GM21447 (cell line): ENCODE data around the gene CRELD1.

Experiments used
- ATAC-seq: cut with Tn5 transposase; IDR thresholded peaks from one replicate; pipeline ENCODE4 v1.9.1; 2021; ENCODE audit not compliant: unreplicated experiment

CRELD1 gene

DNA sequence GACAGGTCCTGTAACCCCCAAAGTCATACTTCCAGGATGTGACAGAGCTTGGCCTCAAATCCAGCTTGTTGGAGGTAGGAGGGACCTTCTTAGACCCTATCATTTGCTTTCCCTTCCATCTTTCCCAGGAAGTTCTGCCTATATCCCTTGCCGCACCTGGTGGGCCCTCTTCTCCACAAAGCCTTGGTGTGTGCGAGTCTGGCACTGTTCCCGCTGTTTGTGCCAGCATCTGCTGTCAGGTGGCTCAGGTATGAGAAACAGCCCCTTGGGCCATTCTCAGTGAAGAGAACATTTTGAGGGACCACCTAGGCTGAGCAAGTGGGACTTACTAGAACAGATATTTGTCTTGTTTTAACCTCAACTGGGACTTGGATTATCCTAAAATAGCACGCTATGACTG lies 29.7 kb upstream of the CRELD1 start:
- ATAC-seq = no peak

DNA sequence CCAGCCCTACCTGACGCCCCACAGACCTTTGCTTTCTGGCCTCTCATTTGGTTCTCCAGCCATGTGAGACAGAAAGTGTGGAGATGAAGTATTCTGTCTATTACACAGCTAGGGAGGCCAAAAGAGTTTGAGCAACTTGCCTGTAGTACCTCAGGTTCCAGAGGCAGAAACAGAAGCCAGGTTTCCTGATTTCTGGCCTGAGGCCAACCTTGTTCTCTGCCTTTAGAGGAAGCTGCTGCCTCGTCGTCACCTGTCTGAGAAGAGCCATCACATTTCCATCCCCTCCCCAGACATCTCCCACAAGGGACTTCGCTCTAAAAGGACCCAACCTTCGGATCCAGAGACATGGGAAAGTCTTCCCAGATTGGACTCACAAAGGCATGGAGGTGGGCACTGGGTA lies 27.2 kb upstream of the CRELD1 start:
- no peak for ATAC-seq

DNA sequence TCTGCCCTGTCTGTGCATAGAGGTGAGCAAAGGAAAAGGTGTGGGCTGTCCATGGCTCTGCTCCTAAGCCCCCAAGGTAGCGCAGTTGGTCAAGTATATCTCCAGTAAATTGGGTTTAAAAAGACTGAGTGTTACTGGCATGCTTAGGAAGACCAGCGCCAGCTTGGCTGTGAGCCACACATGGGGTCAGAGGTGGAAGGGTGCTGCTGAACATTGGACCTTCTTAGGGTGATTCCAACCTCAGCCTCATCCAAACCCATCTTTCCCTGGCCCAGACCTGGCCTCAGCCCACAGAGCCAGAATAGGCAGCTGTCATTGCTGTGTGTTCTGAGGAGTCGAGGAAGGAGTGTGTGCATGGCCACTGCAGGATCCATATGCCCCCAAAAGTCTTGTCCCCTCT lies 25.3 kb upstream of the CRELD1 start:
- no peak for ATAC-seq

DNA sequence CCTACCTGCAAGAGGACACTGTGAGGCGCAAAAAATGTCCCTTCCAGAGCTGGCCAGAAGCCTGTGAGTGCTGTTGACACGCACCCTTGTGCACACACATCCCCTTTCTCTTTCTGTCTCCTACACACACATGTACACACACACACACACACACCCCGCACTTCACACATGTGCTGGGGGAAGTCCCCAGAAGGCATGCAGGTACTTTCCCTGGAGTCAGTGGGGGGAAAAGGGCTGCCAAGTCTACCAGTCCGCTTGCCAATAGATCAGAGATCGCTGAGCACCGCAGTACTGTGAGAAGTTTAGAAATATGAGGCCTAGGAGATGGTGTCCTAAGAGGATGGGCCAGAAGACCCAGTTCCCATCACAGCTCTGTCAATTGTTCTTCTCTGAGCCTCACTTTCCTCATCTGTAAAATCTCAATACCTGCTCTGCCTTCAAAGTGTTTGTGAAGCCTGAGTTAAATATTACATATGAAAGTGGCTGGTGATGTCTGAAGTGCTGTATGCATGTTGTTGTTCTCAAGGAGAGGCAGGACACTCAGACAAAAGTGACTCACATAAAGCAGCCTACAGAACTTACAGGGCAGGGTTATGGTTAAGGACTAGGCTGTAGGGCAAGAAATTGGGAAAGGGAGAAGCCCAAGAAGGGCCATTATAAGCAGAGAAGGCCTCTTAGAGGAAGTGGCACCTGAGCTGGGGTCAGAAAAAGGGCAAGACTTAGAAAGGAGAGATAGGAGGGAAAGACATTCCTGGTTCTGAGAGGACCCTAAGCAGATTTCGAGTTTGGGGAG lies 24.2 kb upstream of the CRELD1 start:
- no peak for ATAC-seq

DNA sequence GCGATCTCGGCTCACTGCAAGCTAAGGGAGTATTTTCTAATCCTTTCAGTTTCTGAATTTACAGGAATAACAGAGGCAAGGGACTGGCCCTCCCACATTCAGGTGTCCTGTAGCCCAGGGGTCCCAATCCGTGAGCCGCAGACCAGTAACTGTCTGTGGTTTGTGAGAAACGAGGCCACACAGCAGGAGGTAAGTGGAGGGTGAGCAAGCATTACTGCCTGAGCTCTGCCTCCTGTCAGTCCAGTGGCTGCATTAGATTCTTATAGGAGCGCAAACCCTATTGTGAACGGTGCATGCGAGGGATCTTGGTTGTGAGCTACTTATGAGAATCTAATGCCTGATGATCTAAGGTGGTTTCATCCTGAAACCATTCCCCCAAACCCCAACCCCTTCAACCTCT lies 21.8 kb upstream of the CRELD1 start:
- no peak for ATAC-seq

DNA sequence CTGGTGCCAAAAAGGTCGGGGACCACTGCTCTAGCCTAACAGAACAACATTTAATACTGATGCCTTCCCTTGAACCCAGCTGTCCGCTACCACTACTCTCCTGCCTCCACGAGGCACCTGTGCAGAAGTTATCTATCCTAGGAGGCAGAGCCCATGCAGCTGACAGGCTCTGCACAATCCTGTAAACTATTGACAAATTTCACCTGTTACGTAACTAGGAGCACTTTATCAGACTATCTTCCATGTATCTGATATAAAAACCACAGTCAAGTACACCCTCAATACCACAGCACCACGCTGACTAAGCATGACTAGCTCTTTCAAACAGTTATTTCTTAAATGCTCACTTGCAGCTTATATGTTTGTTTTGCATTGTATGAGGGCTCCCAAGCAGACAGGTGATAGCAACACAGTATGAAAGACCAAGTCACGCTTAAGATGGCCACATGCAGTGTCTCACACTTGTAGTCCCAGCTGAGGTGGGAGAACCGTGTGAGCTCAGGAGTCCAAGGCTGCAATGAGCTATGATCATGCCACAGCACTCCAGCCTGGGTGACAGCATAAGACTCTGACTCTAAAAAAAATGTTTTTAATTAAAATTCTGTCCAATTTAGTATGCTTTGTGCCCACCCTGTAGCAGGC lies 21.2 kb upstream of the CRELD1 start:
- ATAC-seq = no peak

DNA sequence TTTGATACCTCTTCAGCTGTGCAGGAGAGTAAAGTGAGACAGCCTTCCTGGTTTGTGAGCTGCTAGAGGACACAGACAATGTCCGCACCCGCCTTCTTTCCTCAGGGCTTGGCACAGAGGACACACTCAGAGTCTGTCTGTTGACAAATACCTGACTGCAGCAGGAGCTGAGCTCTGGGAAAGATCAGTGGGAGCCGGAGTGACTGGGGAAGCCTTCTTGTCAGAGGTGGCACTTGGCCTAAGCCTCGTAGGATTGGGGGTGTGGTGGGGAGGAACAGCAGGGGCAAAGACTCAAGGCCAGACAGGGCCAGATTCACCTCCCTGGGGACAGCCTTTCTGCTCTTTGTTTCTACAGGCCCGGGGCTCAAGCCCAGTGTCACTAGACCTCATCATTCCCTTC lies 20.0 kb upstream of the CRELD1 start:
- no peak for ATAC-seq

DNA sequence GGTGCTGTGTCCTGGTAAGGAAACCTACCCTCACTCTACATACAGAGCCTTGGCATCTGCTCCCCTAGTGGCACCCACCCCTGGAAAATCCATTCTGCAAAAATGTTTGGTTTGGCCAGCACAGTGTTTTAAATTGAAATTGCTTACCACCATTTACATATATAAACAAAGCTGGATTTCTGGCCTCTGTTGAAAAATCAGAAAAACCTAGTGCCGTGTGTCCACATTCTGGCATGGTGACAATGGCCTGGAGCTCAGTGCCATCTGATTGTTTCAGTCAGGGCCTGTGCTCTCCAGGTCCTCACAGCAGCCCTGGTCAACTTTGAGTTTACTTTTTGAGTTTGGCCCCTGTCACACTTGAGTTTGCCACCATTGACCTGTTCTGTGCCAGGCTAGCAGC lies 19.6 kb upstream of the CRELD1 start:
- ATAC-seq = no peak

DNA sequence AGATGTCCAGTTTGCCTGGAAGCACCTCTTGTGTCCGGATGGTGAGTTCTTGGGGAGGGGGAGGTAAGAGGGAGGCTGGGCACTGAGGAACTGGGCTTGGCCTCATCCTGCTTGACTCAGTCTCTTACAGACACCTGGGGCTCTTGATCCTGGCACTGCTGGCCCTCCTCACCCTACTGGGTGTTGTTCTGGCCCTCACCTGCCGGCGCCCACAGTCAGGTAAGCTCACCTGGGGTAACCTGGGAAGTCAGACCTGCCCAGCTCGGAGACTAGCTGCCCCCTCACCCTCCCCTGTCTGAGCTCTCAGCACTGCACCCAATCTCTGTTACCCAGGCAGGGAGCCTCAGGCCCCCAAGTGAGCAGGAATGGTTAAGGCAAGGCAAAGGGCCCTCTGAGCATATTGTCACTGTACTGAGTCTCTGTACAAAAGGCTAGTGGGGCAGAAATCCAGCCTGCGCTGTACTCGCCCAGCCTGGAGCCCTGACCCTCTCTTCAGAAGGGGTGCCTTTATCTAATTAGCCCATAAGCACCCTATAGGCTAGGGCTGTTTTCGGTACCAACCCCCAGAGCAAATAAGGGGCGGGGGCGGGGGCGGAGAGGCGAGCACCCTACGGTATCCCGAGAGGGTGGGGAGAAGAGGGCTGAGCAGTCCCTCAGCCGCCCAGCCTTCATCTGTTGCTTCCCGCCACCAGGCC lies 18.9 kb upstream of the CRELD1 start:
- ATAC-seq = no peak

DNA sequence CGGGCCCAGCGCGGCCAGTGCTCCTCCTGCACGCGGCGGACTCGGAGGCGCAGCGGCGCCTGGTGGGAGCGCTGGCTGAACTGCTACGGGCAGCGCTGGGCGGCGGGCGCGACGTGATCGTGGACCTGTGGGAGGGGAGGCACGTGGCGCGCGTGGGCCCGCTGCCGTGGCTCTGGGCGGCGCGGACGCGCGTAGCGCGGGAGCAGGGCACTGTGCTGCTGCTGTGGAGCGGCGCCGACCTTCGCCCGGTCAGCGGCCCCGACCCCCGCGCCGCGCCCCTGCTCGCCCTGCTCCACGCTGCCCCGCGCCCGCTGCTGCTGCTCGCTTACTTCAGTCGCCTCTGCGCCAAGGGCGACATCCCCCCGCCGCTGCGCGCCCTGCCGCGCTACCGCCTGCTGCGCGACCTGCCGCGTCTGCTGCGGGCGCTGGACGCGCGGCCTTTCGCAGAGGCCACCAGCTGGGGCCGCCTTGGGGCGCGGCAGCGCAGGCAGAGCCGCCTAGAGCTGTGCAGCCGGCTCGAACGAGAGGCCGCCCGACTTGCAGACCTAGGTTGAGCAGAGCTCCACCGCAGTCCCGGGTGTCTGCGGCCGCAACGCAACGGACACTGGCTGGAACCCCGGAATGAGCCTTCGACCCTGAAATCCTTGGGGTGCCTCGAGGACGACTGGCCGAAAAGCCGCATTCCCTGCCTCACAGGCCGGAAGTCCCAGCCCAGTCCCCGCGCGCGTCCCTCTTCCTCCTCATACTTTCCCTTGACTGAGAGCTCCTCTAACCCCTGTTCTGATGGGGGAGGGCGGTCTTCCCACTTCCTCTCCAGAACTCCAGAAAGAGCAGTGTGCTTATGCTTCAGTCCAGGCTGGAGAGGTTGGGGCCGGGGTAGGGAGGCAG lies 18.1 kb upstream of the CRELD1 start:
- ATAC-seq = no peak

DNA sequence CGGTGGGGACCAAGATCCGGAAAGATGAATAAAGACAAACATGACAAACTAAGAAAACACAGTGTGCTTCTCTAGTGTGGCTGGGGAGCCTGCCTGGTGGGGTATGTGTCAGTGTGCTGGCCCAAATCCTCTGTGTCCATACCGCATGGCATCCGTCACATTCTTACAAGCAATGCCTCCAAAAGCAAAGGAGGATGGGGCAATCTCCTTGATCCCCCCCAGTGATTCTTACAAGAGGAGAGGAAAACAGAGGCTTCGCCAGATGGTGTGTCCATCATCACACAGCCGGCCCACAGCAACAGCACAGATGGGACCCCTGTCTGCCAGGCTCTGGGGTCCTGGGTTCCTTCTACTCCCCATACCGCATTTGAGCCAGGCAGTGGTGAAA lies 17.3 kb upstream of the CRELD1 start:
- ATAC-seq = no peak

DNA sequence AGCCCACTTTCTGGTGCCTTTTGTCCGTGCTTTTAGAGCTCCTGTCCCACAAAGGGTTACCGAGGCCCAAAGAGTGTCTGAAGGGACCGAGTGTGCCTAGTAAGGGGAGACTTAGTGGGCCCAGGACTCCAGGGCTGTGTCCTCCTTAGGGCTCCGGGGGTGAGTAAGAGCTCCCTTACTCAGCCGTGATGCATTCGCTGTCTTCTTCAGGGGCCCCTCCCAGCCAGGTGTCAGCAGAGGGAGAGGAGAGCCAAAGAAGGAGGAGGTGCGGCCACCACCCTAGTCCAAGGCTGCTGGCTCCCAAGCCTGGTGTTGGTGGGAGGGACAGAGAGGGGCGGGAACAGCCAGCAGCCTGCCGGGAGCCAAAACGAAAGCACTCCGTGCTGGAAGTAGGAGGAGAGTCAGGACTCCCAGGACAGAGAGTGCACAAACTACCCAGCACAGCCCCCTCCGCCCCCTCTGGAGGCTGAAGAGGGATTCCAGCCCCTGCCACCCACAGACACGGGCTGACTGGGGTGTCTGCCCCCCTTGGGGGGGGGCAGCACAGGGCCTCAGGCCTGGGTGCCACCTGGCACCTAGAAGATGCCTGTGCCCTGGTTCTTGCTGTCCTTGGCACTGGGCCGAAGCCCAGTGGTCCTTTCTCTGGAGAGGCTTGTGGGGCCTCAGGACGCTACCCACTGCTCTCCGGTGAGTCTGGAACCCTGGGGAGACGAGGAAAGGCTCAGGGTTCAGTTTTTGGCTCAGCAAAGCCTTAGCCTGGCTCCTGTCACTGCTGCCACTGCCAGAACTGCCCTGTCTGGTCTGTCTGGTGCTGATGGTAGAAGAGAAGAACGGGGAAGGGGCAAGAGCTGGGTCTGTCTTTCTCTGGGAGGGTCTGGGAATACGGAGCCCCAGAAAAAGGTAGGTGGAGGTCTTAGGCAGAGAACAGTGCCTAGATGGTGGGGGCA lies 16.6 kb upstream of the CRELD1 start, which contains the start of gene IL17RC:
Gene IL17RC, plus strand, starts transcription at position 365 of the 947 bp plus-strand sequence. Its CDS starts 218 bp downstream, at position 583.
- no peak for ATAC-seq

DNA sequence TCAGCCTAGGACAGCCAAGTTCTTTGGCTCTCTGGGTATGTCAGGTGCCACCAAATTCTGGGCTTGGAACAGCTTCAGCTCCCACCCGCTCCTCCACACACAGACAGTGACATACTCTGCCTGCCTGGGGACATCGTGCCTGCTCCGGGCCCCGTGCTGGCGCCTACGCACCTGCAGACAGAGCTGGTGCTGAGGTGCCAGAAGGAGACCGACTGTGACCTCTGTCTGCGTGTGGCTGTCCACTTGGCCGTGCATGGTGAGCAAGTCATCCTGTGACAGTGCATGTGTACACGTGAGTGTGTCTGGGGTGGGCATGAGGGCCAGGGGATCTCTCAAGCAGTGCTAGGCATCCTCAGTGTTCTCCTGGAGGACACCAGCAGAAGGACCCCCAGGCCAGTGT lies 15.8 kb upstream of the CRELD1 start:
- no peak for ATAC-seq

DNA sequence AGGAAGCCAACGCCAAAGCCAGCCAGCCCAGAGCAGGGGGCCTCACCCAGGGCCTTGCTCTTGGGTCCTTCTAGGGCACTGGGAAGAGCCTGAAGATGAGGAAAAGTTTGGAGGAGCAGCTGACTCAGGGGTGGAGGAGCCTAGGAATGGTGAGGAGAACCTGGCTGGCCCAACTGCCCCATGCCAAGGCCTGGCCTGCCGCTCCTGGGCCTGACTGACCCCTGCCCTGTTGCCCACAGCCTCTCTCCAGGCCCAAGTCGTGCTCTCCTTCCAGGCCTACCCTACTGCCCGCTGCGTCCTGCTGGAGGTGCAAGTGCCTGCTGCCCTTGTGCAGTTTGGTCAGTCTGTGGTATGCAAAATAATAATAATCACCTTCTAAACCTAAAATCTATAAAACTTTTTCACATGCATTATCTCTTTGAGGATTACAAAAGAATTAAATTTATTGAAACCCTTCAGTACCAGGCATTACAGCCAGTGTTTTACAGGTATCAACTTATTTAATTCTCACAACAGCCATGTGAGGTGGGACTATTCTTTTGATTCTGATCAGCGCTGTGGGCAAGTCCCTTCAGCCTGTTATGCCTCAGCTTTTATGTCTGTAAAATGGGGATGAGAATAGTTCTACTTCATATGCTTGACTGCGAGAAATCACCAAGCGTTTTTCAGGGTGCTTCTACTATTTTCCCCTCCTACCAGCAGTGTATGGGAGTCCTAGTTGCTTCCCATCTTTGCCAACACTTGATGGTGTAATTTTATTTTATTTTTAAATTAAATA lies 15.2 kb upstream of the CRELD1 start:
- no peak for ATAC-seq

DNA sequence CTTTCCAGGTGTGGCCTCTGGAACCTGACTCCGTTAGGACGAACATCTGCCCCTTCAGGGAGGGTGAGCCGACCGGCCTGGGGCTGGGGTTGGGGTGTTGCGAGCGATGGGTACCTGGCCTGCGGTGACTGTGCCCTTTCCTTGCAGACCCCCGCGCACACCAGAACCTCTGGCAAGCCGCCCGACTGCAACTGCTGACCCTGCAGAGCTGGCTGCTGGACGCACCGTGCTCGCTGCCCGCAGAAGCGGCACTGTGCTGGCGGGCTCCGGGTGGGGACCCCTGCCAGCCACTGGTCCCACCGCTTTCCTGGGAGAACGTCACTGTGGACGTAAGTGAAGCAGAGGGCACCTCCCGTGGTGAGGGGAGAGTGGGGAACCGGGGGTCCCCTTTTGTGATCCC lies 5.5 kb upstream of the CRELD1 start:
- ATAC-seq = no peak

DNA sequence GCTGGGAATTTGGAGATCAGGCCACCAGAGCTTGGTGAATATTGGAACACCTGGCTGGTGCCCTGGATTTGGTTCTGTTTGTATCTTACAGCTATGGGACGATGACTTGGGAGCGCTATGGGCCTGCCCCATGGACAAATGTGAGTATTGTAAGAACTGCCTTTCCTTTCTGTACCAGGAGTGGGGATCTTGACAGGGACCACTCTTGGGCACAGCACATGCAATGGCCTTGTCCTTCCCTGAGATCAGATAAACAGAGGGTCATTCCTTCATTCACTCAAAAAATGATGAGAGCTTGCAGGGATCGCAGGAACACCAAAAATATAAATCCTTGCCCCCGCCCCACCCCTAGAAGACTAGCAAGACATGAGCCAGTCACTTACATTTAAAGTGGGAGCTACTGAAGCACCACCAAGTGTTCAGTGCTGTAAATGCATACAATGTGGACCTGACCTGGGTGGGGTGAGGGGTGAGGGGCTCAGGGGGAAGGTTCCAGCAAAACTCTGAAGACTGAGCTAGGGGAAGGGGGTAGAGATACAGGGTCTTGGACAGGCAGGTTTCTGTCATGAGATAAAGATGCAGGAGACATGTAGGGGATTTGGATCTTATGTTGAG lies 2.7 kb upstream of the CRELD1 start:
- no peak for ATAC-seq

DNA sequence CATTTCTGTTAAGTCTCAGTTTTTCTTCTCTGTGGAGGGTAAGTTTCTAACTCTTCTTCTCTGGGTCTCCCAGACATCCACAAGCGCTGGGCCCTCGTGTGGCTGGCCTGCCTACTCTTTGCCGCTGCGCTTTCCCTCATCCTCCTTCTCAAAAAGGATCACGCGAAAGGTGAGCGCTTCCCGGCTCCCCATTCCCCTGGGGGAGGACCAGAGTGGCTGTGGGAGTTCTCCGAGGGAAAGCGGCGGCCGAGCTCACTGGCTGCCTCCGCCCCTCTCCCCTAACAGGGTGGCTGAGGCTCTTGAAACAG lies 1.1 kb upstream of the CRELD1 start:
- no peak for ATAC-seq

DNA sequence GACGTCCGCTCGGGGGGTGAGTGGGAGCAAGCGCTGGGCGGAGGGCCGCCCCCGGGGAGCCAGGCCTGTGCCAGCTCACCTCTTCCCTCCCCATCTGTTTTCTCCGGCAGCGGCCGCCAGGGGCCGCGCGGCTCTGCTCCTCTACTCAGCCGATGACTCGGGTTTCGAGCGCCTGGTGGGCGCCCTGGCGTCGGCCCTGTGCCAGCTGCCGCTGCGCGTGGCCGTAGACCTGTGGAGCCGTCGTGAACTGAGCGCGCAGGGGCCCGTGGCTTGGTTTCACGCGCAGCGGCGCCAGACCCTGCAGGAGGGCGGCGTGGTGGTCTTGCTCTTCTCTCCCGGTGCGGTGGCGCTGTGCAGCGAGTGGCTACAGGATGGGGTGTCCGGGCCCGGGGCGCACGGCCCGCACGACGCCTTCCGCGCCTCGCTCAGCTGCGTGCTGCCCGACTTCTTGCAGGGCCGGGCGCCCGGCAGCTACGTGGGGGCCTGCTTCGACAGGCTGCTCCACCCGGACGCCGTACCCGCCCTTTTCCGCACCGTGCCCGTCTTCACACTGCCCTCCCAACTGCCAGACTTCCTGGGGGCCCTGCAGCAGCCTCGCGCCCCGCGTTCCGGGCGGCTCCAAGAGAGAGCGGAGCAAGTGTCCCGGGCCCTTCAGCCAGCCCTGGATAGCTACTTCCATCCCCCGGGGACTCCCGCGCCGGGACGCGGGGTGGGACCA lies 632 bp upstream of the CRELD1 start:
- ATAC-seq = peak; percentile 60
